HepG2 (cell line): ENCODE results near the gene AP4M1. TPM values are rescaled to one million over a fixed set of nuclear protein-coding genes. Genes with fewer than 3 reads are reported as not detected.

Experiments used
- ATM ChIP-seq: fragments of 450-650 bp; IDR thresholded peaks from 2 replicates; pipeline ENCODE4 v1.7.1; 2017; ENCODE audit warnings: mild to moderate bottlenecking, borderline replicate concordance
- CERS6 ChIP-seq: sonication (generic); formaldehyde crosslinking; IDR thresholded peaks from 2 replicates; pipeline ENCODE4 v1.5.0; 2020; ENCODE audit warnings: missing genetic modification reagents
- ETV5 ChIP-seq: IDR thresholded peaks from 2 replicates; pipeline ENCODE4 v1.6.1; 2018; ENCODE audit warnings: missing biosample characterization, missing genetic modification reagents, inconsistent platforms, borderline replicate concordance
- HCFC1 ChIP-seq: fragments of 150-350 bp; IDR thresholded peaks from 2 replicates; pipeline ENCODE4 v1.6.1; 2014; ENCODE audit warnings: low read depth, low read length
- MEIS2 ChIP-seq: sonication (generic); formaldehyde crosslinking; IDR thresholded peaks from 2 replicates; pipeline ENCODE4 v1.9.0; 2021; ENCODE audit warnings: mild to moderate bottlenecking, missing genetic modification reagents
- NFKB2 ChIP-seq: sonication (generic); formaldehyde crosslinking; IDR thresholded peaks from 2 replicates; pipeline ENCODE4 v1.4.0; 2020; ENCODE audit warnings: missing genetic modification reagents, borderline replicate concordance
- NRL ChIP-seq: sonication (generic); formaldehyde crosslinking; IDR thresholded peaks from 2 replicates; pipeline ENCODE4 v1.5.0; 2020; ENCODE audit warnings: missing genetic modification reagents, mild to moderate bottlenecking, moderate library complexity, borderline replicate concordance
- RARG ChIP-seq: sonication (generic); formaldehyde crosslinking; IDR thresholded peaks from 2 replicates; pipeline ENCODE4 v1.4.0; 2020; ENCODE audit warnings: low read depth, mild to moderate bottlenecking, missing genetic modification reagents
- RBFOX2 ChIP-seq: fragments of 200-400 bp; formaldehyde crosslinking; IDR thresholded peaks from 2 replicates; pipeline ENCODE4 v1.6.1; 2017; ENCODE audit warnings: low read depth, mild to moderate bottlenecking, low read length
- RERE ChIP-seq: IDR thresholded peaks from 2 replicates; pipeline ENCODE4 v1.6.1; 2016; ENCODE audit warnings: low read depth, missing genetic modification reagents, missing compliant biosample characterization
- ZBTB34 ChIP-seq: sonication (generic); formaldehyde crosslinking; IDR thresholded peaks from 2 replicates; pipeline ENCODE4 v1.8.0; 2022; ENCODE audit warnings: mild to moderate bottlenecking, missing genetic modification reagents
- ZBTB7B ChIP-seq: sonication (generic); formaldehyde crosslinking; IDR thresholded peaks from 2 replicates; pipeline ENCODE4 v1.4.0; 2020; ENCODE audit warnings: missing genetic modification reagents
- ZNF563 ChIP-seq: sonication (generic); formaldehyde crosslinking; IDR thresholded peaks from 2 replicates; pipeline ENCODE4 v1.8.0; 2022; ENCODE audit warnings: mild to moderate bottlenecking, moderate library complexity, missing genetic modification reagents
- ZNF614 ChIP-seq: IDR thresholded peaks from 2 replicates; pipeline ENCODE4 v1.6.1; 2018; ENCODE audit warnings: missing biosample characterization, missing genetic modification reagents, inconsistent platforms, borderline replicate concordance
- ZNF749 ChIP-seq: sonication (generic); formaldehyde crosslinking; IDR thresholded peaks from 2 replicates; pipeline ENCODE4 v1.8.0; 2022; ENCODE audit warnings: mild to moderate bottlenecking, missing genetic modification reagents, moderate library complexity, borderline replicate concordance
- ZNF788 ChIP-seq: sonication (generic); formaldehyde crosslinking; IDR thresholded peaks from 2 replicates; pipeline ENCODE4 v1.5.0; 2020; ENCODE audit warnings: mild to moderate bottlenecking, missing genetic modification reagents, borderline replicate concordance
- ZSCAN31 ChIP-seq: sonication (generic); formaldehyde crosslinking; IDR thresholded peaks from 2 replicates; pipeline ENCODE4 v1.5.0; 2020; ENCODE audit warnings: low read depth, mild to moderate bottlenecking, missing genetic modification reagents
- polyA plus RNA-seq, 8 experiments: library from polyadenylated mRNA; depleted of rRNA in 3 of 8; stranded (reverse) in 7 of 8; unstranded in 1 of 8; fragments of >200 nt; fragmentation: Illumina TruSeq in 4 of 8; extraction: Trizol in 4 of 8; gene quantifications; 2 replicates each; pipeline versions ENCODE4 v1.2.1 to v1.2.3, GENCODE V29; 2011 to 2016; ENCODE audit warnings: low read depth in 4 of 8, missing spikeins in 1 of 8, mixed read lengths in 1 of 8; ENCODE audit not compliant: insufficient read depth in 1 of 8
- total RNA-seq, 5 experiments: library from RNA; depleted of rRNA; stranded (reverse); fragments of >200 nt; fragmentation: Illumina TruSeq; extraction: Trizol; gene quantifications; 2 replicates each; pipeline ENCODE4 v1.2.3, GENCODE V29; 2016; ENCODE audit warnings: low read depth in 1 of 5
- TF ChIP-seq, protein P1 (sequence below): sonication (generic); formaldehyde crosslinking; IDR thresholded peaks from 2 replicates; pipeline ENCODE4 v1.4.0; 2020; ENCODE audit warnings: missing genetic modification reagents, mild to moderate bottlenecking, borderline replicate concordance
- TF ChIP-seq, protein P2 (sequence below): sonication (generic); formaldehyde crosslinking; IDR thresholded peaks from 2 replicates; pipeline ENCODE4 v1.5.0; 2020; ENCODE audit warnings: missing genetic modification reagents, mild to moderate bottlenecking, borderline replicate concordance

The AP4M1 gene
- total and polyA plus RNA-seq, 2 of the 13 experiments (the other 11 are each of a cell fraction or from before 2014, with no cell fraction given): 6.3 to 9.7 TPM

- TF ChIP-seq RERE: no peak
- TF ChIP-seq NFKB2 (CRISPR knock-in tag): peak; percentile 95
- TF ChIP-seq ZNF563 (CRISPR knock-in tag): peak; percentile 91
- no peak for TF ChIP-seq ZBTB7B (CRISPR knock-in tag)
- TF ChIP-seq RARG (CRISPR knock-in tag): 0 out of 2 replicates have a peak, but pooled peaks have one; percentile 76
- peak; percentile 76 for TF ChIP-seq MEIS2 (CRISPR knock-in tag)
- TF ChIP-seq ZNF614 (CRISPR knock-in tag): peak; percentile 91
- TF ChIP-seq ZNF749 (CRISPR knock-in tag): peak; percentile 99
- TF ChIP-seq, protein P1, sequence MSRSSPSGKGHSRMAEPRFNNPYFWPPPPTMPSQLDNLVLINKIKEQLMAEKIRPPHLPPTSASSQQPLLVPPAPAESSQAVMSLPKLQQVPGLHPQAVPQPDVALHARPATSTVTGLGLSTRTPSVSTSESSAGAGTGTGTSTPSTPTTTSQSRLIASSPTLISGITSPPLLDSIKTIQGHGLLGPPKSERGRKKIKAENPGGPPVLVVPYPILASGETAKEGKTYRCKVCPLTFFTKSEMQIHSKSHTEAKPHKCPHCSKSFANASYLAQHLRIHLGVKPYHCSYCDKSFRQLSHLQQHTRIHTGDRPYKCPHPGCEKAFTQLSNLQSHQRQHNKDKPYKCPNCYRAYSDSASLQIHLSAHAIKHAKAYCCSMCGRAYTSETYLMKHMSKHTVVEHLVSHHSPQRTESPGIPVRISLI (CRISPR knock-in tag): peak; percentile 37; the same call in 1 of the 2 replicates
- no peak for TF ChIP-seq ATM
- no peak for TF ChIP-seq HCFC1
- peak; percentile 89; the same call in 1 of the 2 replicates for TF ChIP-seq ZNF788
- peak; percentile 98 for TF ChIP-seq NRL (CRISPR knock-in tag)
- 0 out of 2 replicates have a peak, but pooled peaks have one; percentile 67 for TF ChIP-seq CERS6 (CRISPR knock-in tag)
- peak; percentile 98 for TF ChIP-seq RBFOX2
- peak; percentile 76 for TF ChIP-seq ZSCAN31
- TF ChIP-seq, protein P2, sequence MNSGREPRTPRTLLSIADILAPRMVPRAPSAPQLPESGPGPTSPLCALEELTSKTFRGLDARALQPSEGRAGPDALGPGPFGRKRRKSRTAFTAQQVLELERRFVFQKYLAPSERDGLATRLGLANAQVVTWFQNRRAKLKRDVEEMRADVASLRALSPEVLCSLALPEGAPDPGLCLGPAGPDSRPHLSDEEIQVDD (CRISPR knock-in tag): peak; percentile 98; the same call in 1 of the 2 replicates
- TF ChIP-seq ETV5 (CRISPR knock-in tag): peak; percentile 58
- peak; percentile 49; the same call in 1 of the 2 replicates for TF ChIP-seq ZBTB34
Observed at GRCh38 chr7:100088621-100089457, 12.6 kb upstream of the AP4M1 start, which contains the start of gene COPS6 (continued).
